Esophagus muscularis mucosa (tissue), 3 donors: ENCODE data around the gene RHBDD2.
"Not testable (repeated sequence)": the region's sequence is repeated elsewhere in the genome, so short reads cannot be mapped to it uniquely, and the experiment has no call there.

Experiments
- POLR2AphosphoS5 ChIP-seq, 2 donors: sonication (generic); formaldehyde crosslinking; IDR thresholded peaks; one replicate each; pipeline ENCODE4 v1.6.1; 2017; ENCODE audit warnings: antibody characterized with exemption in 2 of 2
- TF ChIP-seq, protein P1 (sequence below), 3 experiments: fragments of 200-600 bp in 2 of 3; fragments of 450-650 bp in 1 of 3; sonication (generic) in 2 of 3; IDR thresholded peaks; one replicate each; pipeline ENCODE4 v1.5.1; 2017 to 2019; ENCODE audit warnings: antibody characterized with exemption in 3 of 3, mild to moderate bottlenecking in 2 of 3, moderate library complexity in 1 of 3

- TF ChIP-seq, protein P1, sequence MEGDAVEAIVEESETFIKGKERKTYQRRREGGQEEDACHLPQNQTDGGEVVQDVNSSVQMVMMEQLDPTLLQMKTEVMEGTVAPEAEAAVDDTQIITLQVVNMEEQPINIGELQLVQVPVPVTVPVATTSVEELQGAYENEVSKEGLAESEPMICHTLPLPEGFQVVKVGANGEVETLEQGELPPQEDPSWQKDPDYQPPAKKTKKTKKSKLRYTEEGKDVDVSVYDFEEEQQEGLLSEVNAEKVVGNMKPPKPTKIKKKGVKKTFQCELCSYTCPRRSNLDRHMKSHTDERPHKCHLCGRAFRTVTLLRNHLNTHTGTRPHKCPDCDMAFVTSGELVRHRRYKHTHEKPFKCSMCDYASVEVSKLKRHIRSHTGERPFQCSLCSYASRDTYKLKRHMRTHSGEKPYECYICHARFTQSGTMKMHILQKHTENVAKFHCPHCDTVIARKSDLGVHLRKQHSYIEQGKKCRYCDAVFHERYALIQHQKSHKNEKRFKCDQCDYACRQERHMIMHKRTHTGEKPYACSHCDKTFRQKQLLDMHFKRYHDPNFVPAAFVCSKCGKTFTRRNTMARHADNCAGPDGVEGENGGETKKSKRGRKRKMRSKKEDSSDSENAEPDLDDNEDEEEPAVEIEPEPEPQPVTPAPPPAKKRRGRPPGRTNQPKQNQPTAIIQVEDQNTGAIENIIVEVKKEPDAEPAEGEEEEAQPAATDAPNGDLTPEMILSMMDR (IDR thresholded peaks at IDR 0.05): not testable (repeated sequence)
- TF ChIP-seq POLR2AphosphoS5 (IDR thresholded peaks at IDR 0.05): not testable (repeated sequence)
Observed at GRCh38 chr7:75874180-75874579, 4.7 kb upstream of the RHBDD2 start.
